ENCODE measurements around the gene PTCH1. TPM values are rescaled to one million over a fixed set of nuclear protein-coding genes. Genes with fewer than 3 reads are reported as not detected.

PTCH1 gene
- total RNA-seq, 2 donors from 2014 or later, result 4.6 to 13.2 TPM

DNA sequence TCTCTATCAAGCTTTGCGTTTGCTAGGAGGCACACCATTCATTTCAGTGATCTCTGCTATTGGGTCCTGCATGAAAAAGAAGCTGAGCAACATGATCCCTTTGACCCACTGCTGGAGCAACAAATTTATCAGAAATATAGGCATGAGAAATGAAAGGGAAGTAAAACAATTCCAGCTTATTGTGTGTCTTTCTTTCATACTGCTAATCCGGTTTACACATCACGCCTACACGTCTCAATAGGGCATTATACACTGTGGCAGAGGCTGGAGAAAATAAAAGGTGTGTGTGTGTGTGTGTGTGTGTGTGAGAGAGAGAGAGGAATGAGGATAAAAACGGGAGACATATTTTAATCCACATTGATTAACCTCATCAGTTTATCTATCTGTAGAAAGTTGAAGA lies 2.4 kb downstream of the PTCH1 start:
- DNase-seq (ENCODE audit: low spot score), result no peak
- intact Hi-C loops (cut with DNase I), result no loop called here

DNA sequence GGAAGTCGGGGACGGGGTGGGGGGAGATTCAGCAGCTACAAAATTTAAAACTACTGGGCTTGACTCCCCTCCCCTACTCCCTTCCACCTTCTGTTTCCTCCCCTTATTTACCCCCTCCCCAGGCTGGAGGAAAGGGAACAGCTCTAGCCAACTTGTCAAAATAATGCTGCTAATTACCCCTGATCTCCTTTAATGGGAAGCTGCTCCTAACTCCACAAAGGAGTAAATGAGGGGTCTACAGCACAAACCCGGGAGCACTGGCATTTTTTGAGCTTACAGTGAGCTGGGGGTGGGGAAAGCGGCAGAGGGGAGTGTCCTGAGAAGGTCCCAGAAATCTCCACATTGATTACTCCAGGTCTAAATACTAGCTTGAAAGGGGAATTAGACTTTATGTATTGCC lies 3.1 kb downstream of the PTCH1 start:
- DNase-seq (ENCODE audit: low spot score), result no peak
- intact Hi-C loops (cut with DNase I), result no loop called here

DNA sequence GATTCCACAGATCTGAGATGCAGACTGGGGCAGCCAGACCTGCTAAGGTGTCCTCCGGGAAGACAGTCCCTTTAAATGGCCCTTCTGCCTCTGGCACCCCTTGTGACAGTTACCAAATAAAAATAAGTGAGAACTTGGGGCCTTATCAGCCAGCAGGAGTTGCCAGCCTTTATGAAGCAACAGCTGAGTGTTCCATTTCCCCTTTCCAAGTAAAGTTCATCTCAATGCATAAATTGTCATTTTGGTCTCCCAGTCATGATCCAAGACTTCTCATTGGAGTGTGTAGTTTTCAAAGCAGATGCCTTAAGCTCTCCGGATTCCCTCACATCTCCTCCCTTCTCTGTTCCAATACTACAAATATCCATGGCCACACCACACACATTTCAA lies 4.1 kb downstream of the PTCH1 start:
- intact Hi-C loops (cut with DNase I), result no loop called here
- DNase-seq (ENCODE audit: low spot score), result no peak

DNA sequence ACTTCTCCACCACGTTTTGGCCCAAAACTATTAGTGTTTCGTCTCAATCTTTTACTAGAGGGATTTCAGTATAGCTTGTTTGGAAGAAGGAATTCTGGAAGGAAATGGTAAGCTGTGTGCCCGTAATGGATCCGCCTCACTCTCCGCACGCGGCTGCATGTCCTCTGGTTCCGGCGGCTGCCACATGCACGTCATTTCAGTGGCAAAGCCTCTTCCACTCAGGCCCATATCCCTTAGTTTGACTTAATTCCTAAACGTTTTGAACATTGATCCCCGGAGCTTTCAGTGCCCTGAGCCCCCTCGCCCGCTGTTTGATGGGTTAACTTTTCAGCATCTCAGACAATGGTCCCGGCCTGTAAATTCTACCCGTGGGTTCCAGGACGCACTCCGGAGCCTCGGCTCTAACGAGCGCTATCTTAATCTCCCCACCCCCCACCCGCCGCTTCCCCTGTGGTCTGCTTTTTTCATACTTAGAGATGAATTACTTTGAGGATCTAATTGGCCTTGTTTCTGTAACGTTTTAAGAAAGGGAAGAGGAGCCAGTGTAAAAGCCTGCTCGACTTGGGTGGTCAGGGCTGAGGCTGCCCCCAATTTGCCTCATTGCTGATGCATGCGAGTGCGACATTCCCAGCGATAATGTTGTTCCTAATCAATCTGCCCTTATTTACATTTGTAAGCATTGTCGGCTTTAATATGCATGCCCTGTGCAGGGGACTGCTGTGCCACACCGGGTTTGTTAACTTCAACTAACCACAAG lies 4.6 kb downstream of the PTCH1 start:
- no peak for DNase-seq (ENCODE audit: low spot score)
- intact Hi-C loops (cut with DNase I), result no loop called here

DNA sequence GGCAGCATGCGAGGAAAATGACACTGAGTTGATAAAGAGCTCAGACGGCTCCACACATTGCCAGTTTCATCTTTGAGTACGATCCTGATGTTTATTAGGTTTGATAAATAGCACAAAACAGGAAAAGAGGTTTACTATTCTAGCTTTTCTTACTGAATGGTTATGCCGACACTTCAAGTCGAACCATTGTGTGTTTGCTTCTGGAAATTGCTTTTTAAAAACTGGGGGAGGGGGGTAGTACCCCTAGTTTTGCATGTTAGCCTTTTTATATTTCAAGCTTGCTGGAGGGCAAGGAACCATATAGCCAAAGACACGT lies 5.2 kb downstream of the PTCH1 start:
- no peak for DNase-seq (ENCODE audit: low spot score)
- intact Hi-C loops (cut with DNase I), result no loop called here

DNA sequence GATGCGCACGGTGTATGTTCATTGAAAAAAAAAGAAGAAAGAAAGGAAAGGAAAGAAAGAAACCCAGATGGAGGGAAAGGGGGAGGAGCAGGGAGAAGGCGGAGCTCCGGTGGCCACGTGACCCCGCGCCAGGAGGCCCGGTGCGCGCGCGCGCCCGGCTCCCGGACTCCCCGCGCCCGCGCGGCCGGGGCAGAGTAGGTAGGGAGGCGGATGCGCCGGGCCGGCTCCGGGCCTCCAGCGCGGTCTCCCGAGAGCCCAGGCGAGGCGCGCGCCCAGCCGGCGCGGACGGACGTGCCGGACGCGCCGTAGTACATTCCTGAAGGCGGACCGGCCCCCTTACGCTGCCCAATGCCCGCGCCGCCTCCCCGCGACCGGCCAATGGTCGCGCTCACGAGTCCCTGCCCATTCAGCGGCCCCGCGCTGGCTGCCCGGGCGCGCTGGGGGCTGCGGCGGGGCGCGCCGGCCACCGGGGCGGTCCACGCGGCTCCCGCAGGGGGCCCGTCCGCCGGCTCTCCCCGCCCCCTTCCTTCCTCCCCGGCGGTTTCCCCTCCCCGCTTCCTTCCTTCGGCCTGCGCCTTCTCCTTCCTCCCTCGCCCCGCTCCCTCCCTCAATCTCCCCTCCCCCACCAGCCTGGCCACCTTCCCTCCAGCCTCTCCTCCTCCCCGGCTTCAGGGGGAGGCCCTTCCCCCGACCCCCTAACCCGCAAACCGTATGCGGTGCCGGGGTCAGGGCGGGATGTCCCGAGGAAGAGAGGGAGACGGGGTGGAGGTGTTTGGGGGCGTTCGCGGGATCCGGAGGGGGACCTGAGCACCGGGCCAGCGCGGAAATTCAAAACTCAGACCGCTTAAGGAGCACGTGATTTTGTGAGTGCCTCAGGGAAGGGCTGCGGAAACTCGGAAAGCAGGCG lies 5.8 kb downstream of the PTCH1 start:
- peak; percentile 96 for DNase-seq (ENCODE audit: low spot score)
- intact Hi-C loops (cut with DNase I), result no loop called here

DNA sequence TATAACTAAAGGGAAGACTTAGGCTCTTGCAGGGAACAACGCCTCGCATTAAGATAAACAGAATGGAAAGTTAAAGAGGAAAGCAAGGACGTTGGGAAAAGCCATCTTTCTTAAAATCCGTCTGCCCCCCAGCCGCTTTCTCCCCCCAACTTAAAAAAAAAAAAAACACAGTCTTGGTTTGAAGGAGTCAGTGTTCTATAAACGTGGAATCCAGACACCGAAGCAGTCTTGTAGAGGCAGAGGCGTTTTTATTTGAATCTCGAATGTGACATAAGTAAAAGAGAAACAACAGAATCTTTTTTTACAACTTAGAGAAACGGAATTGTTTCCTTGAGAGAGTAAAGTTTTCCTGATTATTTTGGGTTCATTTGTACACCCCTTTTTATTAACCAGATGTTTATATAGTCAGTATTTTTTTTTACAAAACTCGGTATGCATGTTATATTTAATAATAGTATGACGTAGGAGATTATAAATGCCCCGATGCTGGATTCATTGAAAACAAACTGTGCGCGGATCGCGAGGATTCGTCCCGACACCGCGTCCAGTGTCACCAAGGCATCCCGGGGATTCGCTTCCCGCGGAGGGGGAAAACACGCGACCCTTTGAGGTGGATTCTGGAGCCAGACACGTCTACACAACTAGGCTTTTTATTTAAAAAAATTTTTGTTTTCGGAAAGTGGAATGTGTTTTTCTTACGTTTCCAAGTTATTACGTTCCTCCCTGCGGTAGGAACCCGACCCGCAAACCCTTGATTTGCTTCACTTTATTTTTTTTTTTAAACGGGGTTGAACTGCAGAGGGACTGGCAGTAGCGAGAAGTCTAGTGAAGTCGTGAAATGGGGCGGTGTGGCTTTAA lies 6.7 kb downstream of the PTCH1 start:
- no peak for DNase-seq (ENCODE audit: low spot score)
- intact Hi-C loops (cut with DNase I), result loop anchor here in 1 of 2 donors (10.0 kb wide), 1 partner anchor 195 kb away; the partner anchor contains the start of gene FANCC

DNA sequence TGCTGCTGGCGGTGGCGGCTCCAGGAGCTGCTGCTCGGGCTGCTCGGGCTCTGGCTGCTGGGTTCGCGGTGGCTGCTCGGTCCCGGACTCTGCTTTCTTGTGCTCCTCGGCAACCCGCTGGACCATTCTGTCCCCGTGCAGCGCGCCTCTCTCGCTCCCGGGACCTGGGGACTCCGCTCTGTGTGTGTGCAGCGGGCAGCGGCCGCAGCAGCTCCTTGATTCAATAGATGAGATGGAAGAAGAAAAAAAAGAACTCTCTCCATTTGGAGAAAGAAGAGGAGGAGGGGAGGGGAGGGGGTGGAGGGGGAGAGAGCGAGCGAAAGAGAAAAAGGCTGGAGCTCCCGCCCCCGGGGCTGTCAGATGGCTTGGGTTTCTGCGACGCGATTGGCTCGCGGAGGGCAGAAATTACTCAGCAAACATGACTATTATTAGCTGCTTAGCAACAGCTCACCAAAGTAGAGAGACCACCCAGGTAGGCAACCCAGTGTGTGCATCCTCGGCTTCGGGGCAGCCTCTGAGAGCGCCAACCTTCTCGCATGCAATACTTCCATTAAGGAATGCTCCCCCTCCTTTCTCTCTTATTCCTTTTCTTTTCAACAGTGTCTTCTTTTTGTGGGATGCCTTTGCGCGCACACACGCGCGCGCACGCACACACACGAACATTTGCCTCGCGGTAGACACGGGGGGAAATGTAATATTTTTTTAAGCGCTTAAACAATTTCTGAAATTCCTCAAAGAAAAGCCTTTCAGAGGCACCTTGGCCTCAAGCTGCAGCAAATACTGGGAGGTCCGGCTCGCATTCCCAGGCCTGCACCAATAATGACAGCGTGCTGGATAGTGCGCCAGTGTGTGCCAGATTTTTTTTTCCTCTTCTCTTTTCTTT lies 7.6 kb downstream of the PTCH1 start:
- intact Hi-C loops (cut with DNase I), result loop anchor here in 1 of 2 donors (10.0 kb wide), 1 partner anchor 194 kb away; the partner anchor contains the start of gene FANCC

DNA sequence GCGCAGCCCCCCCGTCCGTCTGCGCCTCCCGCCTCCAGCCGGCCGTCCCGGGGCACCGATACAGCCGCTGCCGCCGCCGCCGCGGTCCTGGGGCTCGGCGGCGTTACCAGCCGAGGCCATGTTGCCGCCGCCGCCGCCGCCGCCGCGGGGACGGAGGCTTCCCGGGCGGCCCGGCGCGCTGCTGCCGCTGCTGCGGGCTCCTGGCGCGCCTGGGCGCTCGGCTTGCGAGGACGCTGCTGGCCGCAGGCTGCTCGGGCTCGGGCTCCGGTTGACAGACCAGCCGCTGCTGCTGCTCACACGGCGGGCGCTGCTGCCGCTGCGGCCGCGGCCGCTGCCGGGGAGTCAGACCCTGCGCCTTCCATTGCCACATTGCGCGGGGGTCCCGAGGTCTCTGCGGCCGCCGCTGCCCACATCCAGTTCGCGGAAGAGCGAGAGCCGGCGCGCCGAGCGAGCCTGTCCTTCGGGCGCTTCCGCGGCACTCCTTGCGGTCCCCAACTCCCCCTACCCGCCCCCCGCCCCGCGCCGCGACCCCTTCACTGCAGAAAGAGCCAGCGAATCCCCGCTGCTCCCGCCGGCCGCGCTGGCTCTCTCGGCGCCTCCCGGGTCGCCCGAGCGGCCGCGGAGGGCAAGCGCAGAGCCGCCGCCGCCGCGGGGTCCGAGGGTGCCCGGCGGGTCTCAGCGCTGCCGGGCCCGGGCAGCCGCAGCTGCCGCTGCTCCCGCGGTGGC lies 8.4 kb downstream of the PTCH1 start:
- no peak for DNase-seq (ENCODE audit: low spot score)
- intact Hi-C loops (cut with DNase I), result loop anchor here in 1 of 2 donors (10.0 kb wide), 1 partner anchor 194 kb away; the partner anchor contains the start of gene FANCC

More for the DNA sequence above, 7.6 kb downstream of the PTCH1 start:
- peak; percentile 94 for DNase-seq (ENCODE audit: low spot score)

DNA sequence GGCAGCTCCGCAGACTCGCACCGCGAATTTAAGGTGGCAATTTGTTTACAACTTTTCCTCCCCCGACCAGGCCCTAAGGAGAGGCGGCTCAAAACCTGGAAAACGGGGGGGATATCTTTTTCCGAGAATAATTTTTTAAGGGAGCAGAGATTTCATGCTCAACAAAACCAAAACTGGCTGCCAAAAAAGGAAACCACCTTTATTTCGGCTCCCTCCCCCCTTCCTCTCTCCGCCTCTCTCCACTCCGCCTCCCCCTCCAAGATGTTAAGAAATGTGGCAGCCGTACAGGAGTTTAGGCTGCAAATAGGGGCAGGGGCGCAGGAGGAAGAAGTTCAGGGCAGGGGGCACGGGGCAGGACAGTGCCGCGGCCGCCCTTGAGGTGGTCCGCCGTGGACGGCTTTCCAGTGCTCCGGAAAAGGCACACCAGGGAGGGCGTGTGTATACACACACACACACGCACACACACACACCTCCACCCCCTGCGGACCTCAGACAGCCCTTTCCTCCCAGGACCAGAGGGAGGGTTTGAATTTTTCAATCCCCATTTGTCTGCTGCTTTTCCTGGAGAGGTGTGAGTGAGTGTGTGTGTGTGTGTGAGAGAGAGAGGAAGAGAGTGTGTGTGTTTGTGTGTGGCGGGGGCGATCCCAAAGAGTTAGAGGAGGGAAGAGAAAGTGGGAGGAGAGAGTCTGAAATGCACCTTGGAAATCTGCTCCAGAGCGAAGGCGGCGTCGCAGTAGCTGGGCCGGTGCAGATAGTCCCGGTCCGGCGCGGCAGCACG lies 9.1 kb downstream of the PTCH1 start:
- intact Hi-C loops (cut with DNase I), result loop anchor here in 1 of 2 donors (10.0 kb wide), 1 partner anchor 193 kb away; the partner anchor contains the start of gene FANCC
- DNase-seq (ENCODE audit: low spot score), result no peak

DNA sequence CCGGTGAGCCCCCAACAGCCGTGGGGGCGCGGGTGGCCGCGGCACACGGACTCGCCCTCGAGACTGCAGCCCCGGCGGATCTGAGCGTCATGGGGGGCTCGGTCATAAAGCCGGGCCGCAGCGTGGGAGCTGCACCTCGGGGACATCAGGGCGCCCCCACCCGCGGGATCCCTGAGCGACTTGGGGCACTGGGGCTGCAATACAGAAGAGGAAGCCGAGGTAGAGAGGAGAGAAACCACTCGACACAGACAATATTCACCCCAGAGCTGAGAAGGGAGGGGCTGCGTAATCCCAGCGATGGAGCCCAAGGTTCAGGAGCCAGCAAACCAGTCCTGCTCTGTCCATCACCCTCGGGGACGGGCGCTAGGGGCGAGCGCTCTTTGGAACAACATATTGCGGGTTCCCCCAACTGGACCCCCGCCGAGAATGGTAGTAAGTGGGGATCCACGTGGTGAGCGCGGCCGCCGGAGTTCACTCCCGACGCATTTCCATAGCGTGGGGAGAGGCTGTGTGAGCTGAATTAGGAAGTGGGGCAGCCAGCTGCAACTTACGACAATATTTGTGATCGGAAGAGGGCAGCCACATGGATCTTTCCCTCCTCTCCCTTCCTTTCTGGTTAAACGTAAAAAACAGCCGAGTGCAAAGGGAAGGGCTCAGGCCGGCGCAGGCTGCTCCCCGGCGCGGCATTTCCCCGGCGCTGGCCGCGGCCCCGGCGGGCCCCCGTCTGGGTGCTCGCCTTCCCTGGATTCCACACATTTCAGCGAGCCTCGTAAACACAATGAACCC lies 9.9 kb downstream of the PTCH1 start:
- no peak for DNase-seq (ENCODE audit: low spot score)
- intact Hi-C loops (cut with DNase I), result loop anchor here in 1 of 2 donors (10.0 kb wide), 1 partner anchor 192 kb away; the partner anchor contains the start of gene FANCC

DNA sequence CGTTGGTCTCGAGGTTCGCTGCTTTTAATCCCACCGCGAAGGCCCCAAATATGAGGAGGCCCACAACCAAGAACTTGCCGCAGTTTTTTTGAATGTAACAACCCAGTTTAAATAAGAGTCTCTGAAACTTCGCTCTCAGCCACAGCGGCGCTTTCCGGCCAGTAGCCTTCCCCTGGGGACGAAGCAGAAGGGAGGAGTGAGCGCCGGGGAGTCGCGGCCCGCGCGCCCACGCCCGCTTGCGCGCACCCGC lies 10.4 kb downstream of the PTCH1 start:
- intact Hi-C loops (cut with DNase I), result loop anchor here in 1 of 2 donors (10.0 kb wide), 1 partner anchor 192 kb away; the partner anchor contains the start of gene FANCC

DNA sequence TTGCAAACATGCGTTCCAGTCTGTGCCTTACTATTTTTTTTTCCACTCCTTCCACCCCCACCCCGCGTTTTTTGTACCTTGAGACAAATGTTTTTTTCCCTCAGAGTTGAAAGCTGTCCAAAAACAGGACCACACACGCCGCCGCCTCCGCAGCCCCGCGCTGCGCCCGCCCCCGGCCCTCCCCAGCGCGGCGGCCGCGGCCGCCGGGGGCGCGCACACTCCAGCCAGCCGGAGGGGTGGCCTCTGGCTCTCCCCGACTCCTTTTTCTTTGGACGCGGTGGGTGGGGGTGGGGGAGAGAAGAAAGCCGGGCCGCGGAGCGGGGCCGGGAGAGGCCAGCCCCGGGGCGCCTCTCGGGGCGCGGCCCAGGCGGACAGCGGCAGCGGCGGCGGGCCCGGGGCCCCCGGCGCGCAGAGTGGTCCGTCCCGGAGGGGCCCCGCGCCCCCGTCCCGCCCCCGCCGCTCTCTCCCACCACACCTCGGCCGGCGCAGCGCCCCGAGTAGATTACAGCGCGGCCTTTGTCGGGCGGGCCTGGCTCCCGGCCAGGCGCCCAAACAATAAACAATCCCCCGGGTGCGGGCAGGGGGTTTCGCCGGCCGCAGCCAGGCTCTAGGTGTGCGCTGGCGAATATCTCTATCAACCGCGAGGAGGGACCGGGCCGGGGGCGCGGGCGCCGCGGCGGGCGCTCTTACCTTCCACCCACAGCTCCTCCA lies 10.9 kb downstream of the PTCH1 start:
- intact Hi-C loops (cut with DNase I), result loop anchor here in 1 of 2 donors (10.0 kb wide), 1 partner anchor 191 kb away; the partner anchor contains the start of gene FANCC
- no peak for DNase-seq (ENCODE audit: low spot score)

More for the DNA sequence above, 10.4 kb downstream of the PTCH1 start:
- DNase-seq (ENCODE audit: low spot score), result no peak

DNA sequence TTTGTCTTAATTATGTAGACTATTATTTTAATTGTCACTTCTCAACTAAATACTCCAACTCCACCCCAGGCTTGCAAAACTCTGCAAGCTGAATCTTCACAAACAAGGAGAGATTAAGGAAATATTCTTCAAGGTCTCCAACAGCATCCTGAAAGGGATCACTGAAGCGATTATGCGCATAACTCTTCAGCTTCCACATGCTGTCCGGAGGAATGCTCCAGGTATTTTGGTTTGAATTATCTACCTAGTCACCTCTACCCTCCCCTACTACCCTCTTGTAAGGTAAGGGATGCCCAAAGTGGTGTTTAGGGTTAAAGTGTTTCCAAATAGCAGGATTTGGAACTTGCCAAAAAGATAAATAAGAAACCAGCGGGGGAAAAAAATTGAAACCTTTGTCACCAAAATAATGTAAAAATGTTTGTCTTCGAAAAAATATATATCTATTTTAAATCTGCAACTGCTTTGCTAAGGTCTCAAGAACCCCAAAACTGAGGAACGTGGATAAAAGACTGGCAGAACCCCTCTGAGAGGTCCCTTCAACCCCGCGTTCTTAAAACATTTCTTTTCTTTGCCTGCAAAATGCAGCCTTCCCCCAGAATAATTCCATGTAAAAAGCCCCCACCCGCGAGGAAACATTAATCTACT lies 11.6 kb downstream of the PTCH1 start:
- DNase-seq (ENCODE audit: low spot score), result no peak

More for the DNA sequence above, 11.6 kb downstream of the PTCH1 start:
- intact Hi-C loops (cut with DNase I), result loop anchor here in 1 of 2 donors (10.0 kb wide), 1 partner anchor 190 kb away; the partner anchor contains the start of gene FANCC

Data from posterior vena cava (tissue), 2 donors.